CD14-positive monocyte (primary cell): ENCODE results near the gene FHIT. TPM values are rescaled to one million over a fixed set of nuclear protein-coding genes. Genes with fewer than 3 reads are reported as not detected.

Experiments used
- DNase-seq, 3 donors: peaks; one replicate each; pipeline ENCODE4 v3.0.0-alpha.2; 2011 to 2022
- H2AFZ ChIP-seq: 2 replicates; pipeline ENCODE4 v1.6.0; 2012; ENCODE audit warnings: mild to moderate bottlenecking, low read depth, low read length, inconsistent platforms; ENCODE audit not compliant: insufficient read depth, poor library complexity, severe bottlenecking
- H3K27ac ChIP-seq, 2 donors: 1 replicate in 1 of 2; 2 replicates in 1 of 2; pipeline ENCODE4 v1.5.1; 2012 to 2013; ENCODE audit warnings: low read length in 2 of 2, control low read depth in 1 of 2, inconsistent platforms in 1 of 2, low read depth in 1 of 2, mild to moderate bottlenecking in 1 of 2
- H3K27me3 ChIP-seq, 2 donors: one replicate each; pipeline versions ENCODE4 v1.6.0 to v1.6.1; 2011 to 2013; ENCODE audit warnings: low read length in 2 of 2; ENCODE audit not compliant: control insufficient read depth in 2 of 2, insufficient read depth in 2 of 2
- H3K36me3 ChIP-seq, 2 donors: replicated peaks in 1 of 2; 1 replicate in 1 of 2; 2 replicates in 1 of 2; pipeline versions ENCODE4 v1.5.1 to v1.6.1; 2012 to 2013; ENCODE audit warnings: low read length in 2 of 2, control low read depth in 1 of 2, inconsistent platforms in 1 of 2, mild to moderate bottlenecking in 1 of 2; ENCODE audit not compliant: insufficient read depth in 2 of 2, control insufficient read depth in 1 of 2
- H3K4me1 ChIP-seq, 2 donors: 1 replicate in 1 of 2; 2 replicates in 1 of 2; pipeline versions ENCODE4 v1.5.1 to v1.6.1; 2012 to 2013; ENCODE audit warnings: low read length in 2 of 2, control low read depth in 1 of 2, inconsistent platforms in 1 of 2, mild to moderate bottlenecking in 1 of 2, moderate library complexity in 1 of 2; ENCODE audit not compliant: insufficient read depth in 2 of 2, control insufficient read depth in 1 of 2
- H3K4me2 ChIP-seq: replicated peaks from 2 replicates; pipeline ENCODE3; 2012; ENCODE audit warnings: low read length, moderate library complexity, mild to moderate bottlenecking; ENCODE audit not compliant: poor library complexity, severe bottlenecking; ENCODE audit errors: extremely low read depth
- H3K4me3 ChIP-seq, 3 experiments: fragments of 200-600 bp in 1 of 3; sonication (generic) in 1 of 3; replicated peaks in 1 of 3; 1 replicate in 2 of 3; 2 replicates in 1 of 3; pipeline ENCODE4 v1.5.1; 2011 to 2013; ENCODE audit warnings: low read length in 3 of 3, mild to moderate bottlenecking in 3 of 3, control low read depth in 2 of 3, low read depth in 2 of 3, inconsistent platforms in 1 of 3, moderate library complexity in 1 of 3
- H3K79me2 ChIP-seq: 2 replicates; pipeline ENCODE4 v1.6.0; 2012; ENCODE audit warnings: mild to moderate bottlenecking, control low read depth, inconsistent platforms, low read length, moderate library complexity; ENCODE audit not compliant: insufficient read depth
- H3K9ac ChIP-seq: 2 replicates; pipeline ENCODE4 v1.6.0; 2017; ENCODE audit warnings: low read length, mild to moderate bottlenecking; ENCODE audit not compliant: insufficient read depth, poor library complexity, severe bottlenecking
- H3K9me3 ChIP-seq, 2 donors: replicated peaks in 1 of 2; 1 replicate in 1 of 2; 2 replicates in 1 of 2; pipeline versions ENCODE4 v1.5.1 to v1.6.1; 2012 to 2013; ENCODE audit warnings: low read length in 2 of 2, control low read depth in 1 of 2; ENCODE audit not compliant: control insufficient read depth in 1 of 2, insufficient read depth in 1 of 2
- H4K20me1 ChIP-seq: 2 replicates; pipeline ENCODE4 v1.6.0; 2012; ENCODE audit warnings: mild to moderate bottlenecking, low read length, control low read depth, moderate library complexity; ENCODE audit not compliant: insufficient read depth
- H3K27ac Mint-ChIP-seq, 7 donors: one replicate each; pipeline ENCODE4 v1.8.0; 2020; ENCODE audit warnings: mild to moderate bottlenecking in 7 of 7, mixed read lengths in 7 of 7, moderate library complexity in 6 of 7, inconsistent platforms in 2 of 7
- H3K27me3 Mint-ChIP-seq, 3 donors: one replicate each; pipeline ENCODE4 v1.8.0; 2021 to 2022; ENCODE audit warnings: low read depth in 3 of 3, mild to moderate bottlenecking in 3 of 3, mixed read lengths in 3 of 3, moderate library complexity in 3 of 3, inconsistent platforms in 1 of 3
- H3K36me3 Mint-ChIP-seq, 2 donors: one replicate each; pipeline ENCODE4 v1.8.0; 2020; ENCODE audit warnings: mixed read lengths in 2 of 2, inconsistent platforms in 1 of 2, mild to moderate bottlenecking in 1 of 2
- H3K4me1 Mint-ChIP-seq: one replicate; pipeline ENCODE4 v1.8.0; 2020; ENCODE audit warnings: mild to moderate bottlenecking, mixed read lengths
- H3K4me3 Mint-ChIP-seq, 2 donors: one replicate each; pipeline ENCODE4 v1.8.0; 2020; ENCODE audit warnings: mild to moderate bottlenecking in 2 of 2, mixed read lengths in 2 of 2, moderate library complexity in 1 of 2
- H3K9me3 Mint-ChIP-seq, 7 donors: one replicate each; pipeline ENCODE4 v1.8.0; 2020 to 2022; ENCODE audit warnings: mixed read lengths in 7 of 7, mild to moderate bottlenecking in 6 of 7, moderate library complexity in 6 of 7, inconsistent platforms in 2 of 7
- WGBS: methylation state at CpG from one replicate; pipeline ENCODE4 v1.1.5; 2013; ENCODE audit warnings: missing lambda C conversion rate; ENCODE audit not compliant: insufficient coverage; 5-methylcytosine and 5-hydroxymethylcytosine counted together
- intact Hi-C, 2 donors: fragments of 100-400 bp; cut with micrococcal nuclease; formaldehyde crosslinking; loops; one replicate each; pipeline versions ENCODE4 v1.15.0 to v1.15.1; 2023
- polyA plus RNA-seq, 3 donors: library from polyadenylated mRNA; depleted of rRNA in 1 of 3; unstranded in 2 of 3; stranded (reverse) in 1 of 3; fragments of 300-500 nt in 2 of 3; fragments of >200 nt in 1 of 3; fragmentation: Illumina TruSeq in 2 of 3; gene quantifications; 1 replicate in 2 of 3; 2 replicates in 1 of 3; pipeline ENCODE4 v1.2.3, GENCODE V29; 2012 to 2021
- TF ChIP-seq, protein P1 (sequence below): fragments of 200-600 bp; IDR thresholded peaks from one replicate; pipeline ENCODE4 v1.8.0; 2022; ENCODE audit warnings: antibody characterized with exemption, mild to moderate bottlenecking

The FHIT gene
- polyA plus RNA-seq, 3 donors = 1.7 to 3.4 (median 3.2) TPM

DNA sequence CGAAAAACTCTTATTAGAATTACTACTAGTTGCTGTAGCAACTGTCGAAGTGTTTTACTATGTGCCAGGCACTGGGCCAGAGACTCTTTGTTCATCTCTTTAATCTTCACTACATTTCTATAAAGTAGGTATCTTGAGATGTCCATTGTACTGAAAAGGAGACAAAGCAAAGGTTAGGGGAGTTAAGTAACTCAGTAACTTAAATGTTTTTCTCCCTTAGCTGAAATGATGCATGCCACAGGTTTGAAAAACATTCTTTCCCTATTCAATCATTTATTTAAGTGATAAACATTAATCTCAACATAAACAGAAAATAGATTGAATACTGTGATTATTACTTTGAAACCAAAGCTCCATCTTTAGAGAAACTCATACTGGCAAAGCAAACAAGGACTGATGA, 776.2 kb downstream of the FHIT start:
- DNase-seq = no peak
- intact Hi-C loops = no loop called here
- no peaks in the 10 kb centered on the region for H3K79me2 ChIP-seq
- no peaks in the 10 kb centered on the region for H3K36me3 Mint-ChIP-seq
- H3K9ac ChIP-seq = no peak overlapping the region
- H3K4me2 ChIP-seq = no peak overlapping the region
- H3K9me3 Mint-ChIP-seq = peaks cover 4 to 21% (median 9%) of the 10 kb centered on the region in 7 donors
- TF ChIP-seq, protein P1, sequence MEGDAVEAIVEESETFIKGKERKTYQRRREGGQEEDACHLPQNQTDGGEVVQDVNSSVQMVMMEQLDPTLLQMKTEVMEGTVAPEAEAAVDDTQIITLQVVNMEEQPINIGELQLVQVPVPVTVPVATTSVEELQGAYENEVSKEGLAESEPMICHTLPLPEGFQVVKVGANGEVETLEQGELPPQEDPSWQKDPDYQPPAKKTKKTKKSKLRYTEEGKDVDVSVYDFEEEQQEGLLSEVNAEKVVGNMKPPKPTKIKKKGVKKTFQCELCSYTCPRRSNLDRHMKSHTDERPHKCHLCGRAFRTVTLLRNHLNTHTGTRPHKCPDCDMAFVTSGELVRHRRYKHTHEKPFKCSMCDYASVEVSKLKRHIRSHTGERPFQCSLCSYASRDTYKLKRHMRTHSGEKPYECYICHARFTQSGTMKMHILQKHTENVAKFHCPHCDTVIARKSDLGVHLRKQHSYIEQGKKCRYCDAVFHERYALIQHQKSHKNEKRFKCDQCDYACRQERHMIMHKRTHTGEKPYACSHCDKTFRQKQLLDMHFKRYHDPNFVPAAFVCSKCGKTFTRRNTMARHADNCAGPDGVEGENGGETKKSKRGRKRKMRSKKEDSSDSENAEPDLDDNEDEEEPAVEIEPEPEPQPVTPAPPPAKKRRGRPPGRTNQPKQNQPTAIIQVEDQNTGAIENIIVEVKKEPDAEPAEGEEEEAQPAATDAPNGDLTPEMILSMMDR = no peak
- no peak overlapping the region for H2AFZ ChIP-seq
- H3K27ac Mint-ChIP-seq = no peak overlapping the region
- H3K27me3 Mint-ChIP-seq = no peaks in the 10 kb centered on the region
- WGBS = no CpG with 5 or more reads among the region's 2 CpGs
- H3K4me3 ChIP-seq = no peak overlapping the region
- no peaks in the 10 kb centered on the region for H3K4me1 ChIP-seq
- H3K9me3 ChIP-seq = peaks cover 3 to 15% of the 10 kb centered on the region in 2 donors
- H3K27me3 ChIP-seq = no peaks in the 10 kb centered on the region
- H3K4me3 Mint-ChIP-seq = no peak overlapping the region
- H3K36me3 ChIP-seq = no peaks in the 10 kb centered on the region
- H4K20me1 ChIP-seq = no peaks in the 10 kb centered on the region
- no peak overlapping the region for H3K27ac ChIP-seq
- no peaks in the 10 kb centered on the region for H3K4me1 Mint-ChIP-seq

DNA sequence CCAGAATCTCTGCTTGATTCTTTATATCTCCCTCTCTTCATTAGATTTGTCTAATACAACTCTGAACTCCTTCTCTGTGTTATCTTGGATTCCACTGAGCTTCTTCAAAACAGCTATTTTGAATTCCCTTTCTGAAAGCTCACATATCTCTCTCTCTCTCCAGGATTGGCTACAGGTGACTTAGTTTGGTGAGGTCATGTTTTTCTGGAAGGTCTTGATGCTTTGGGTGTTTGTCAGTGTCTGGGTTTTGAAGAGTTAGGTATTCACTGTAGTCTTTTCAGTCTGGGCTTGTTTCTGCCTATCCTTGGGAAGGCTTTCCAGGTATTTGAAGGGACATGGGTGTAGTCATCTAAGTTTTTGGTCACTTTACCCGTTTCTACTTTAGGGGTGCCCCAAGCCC, 781.8 kb downstream of the FHIT start:
- H3K4me3 ChIP-seq = no peak overlapping the region
- H3K4me3 Mint-ChIP-seq = no peak overlapping the region

More for the DNA sequence above, 781.8 kb downstream of the FHIT start:
- no peaks in the 10 kb centered on the region for H4K20me1 ChIP-seq
- peaks cover 5 to 16% of the 10 kb centered on the region in 2 donors for H3K9me3 ChIP-seq
- H3K27me3 Mint-ChIP-seq = no peaks in the 10 kb centered on the region
- no peaks in the 10 kb centered on the region for H3K4me1 ChIP-seq
- H2AFZ ChIP-seq = no peak overlapping the region
- no peak overlapping the region for H3K27ac ChIP-seq
- no peak overlapping the region for H3K9ac ChIP-seq
- WGBS = 86% methylated on average over 1 of the region's 1 CpG
- no peaks in the 10 kb centered on the region for H3K79me2 ChIP-seq
- no peak overlapping the region for H3K27ac Mint-ChIP-seq
- peaks cover 4 to 21% (median 18%) of the 10 kb centered on the region in 7 donors for H3K9me3 Mint-ChIP-seq
- H3K4me1 Mint-ChIP-seq = no peaks in the 10 kb centered on the region
- DNase-seq = no peak
- intact Hi-C loops = no loop called here
- H3K27me3 ChIP-seq = no peaks in the 10 kb centered on the region
- H3K36me3 ChIP-seq = no peaks in the 10 kb centered on the region
- H3K4me2 ChIP-seq = no peak overlapping the region
- no peaks in the 10 kb centered on the region for H3K36me3 Mint-ChIP-seq
- TF ChIP-seq, protein P1 = no peak
